DND-41 (cell line): ENCODE data around the gene CDH23.

ENCODE experiments used
- ATAC-seq: fragments of 200-7000 bp; cut with Tn5 transposase; 3 replicates; pipeline ENCODE4 v1.9.1; 2021; ENCODE audit warnings: low read depth; ENCODE audit not compliant: insufficient read depth
- DNase-seq: peaks from one replicate; pipeline ENCODE4 v3.0.0-alpha.2; 2020
- H2AFZ ChIP-seq: 2 replicates; pipeline ENCODE4 v1.6.0; 2012; ENCODE audit warnings: low read depth, low read length
- H3K27ac ChIP-seq: 2 replicates; pipeline ENCODE4 v1.5.1; 2012; ENCODE audit warnings: low read length, inconsistent platforms
- H3K27me3 ChIP-seq: fragments of 200-600 bp; sonication (generic); 2 replicates; pipeline ENCODE4 v1.6.0; 2012; ENCODE audit warnings: low read length, mild to moderate bottlenecking, inconsistent platforms; ENCODE audit not compliant: insufficient read depth, poor library complexity
- H3K36me3 ChIP-seq: 2 replicates; pipeline ENCODE4 v1.5.1; 2012; ENCODE audit warnings: low read length, inconsistent platforms; ENCODE audit not compliant: insufficient read depth
- H3K4me1 ChIP-seq: 2 replicates; pipeline ENCODE4 v1.5.1; 2012; ENCODE audit warnings: mild to moderate bottlenecking, low read length; ENCODE audit not compliant: insufficient read depth
- H3K4me2 ChIP-seq: 2 replicates; pipeline ENCODE4 v1.6.0; 2012; ENCODE audit warnings: mild to moderate bottlenecking, moderate library complexity, low read length, inconsistent platforms; ENCODE audit not compliant: insufficient read depth
- H3K4me3 ChIP-seq, 2 experiments: fragments of 200-600 bp in 1 of 2; shearing (Covaris generic) in 1 of 2; 2 replicates each; pipeline ENCODE4 v1.5.1; 2012 to 2016; ENCODE audit warnings: inconsistent platforms in 2 of 2, low read length in 2 of 2, mild to moderate bottlenecking in 2 of 2, low read depth in 1 of 2, moderate library complexity in 1 of 2
- H3K79me2 ChIP-seq: 2 replicates; pipeline ENCODE4 v1.6.0; 2012; ENCODE audit warnings: low read length, inconsistent platforms; ENCODE audit not compliant: insufficient read depth
- H3K9ac ChIP-seq: 2 replicates; pipeline ENCODE4 v1.6.0; 2012; ENCODE audit warnings: low read depth, mild to moderate bottlenecking, inconsistent platforms, low read length, moderate library complexity
- H3K9me3 ChIP-seq: 2 replicates; pipeline ENCODE4 v1.5.1; 2012; ENCODE audit warnings: low read length, moderate library complexity, mild to moderate bottlenecking, inconsistent platforms; ENCODE audit not compliant: insufficient read depth, severe bottlenecking
- H4K20me1 ChIP-seq: 2 replicates; pipeline ENCODE4 v1.6.0; 2012; ENCODE audit warnings: low read length; ENCODE audit not compliant: insufficient read depth
- EZH2 ChIP-seq: IDR thresholded peaks from 3 replicates; pipeline ENCODE4 v1.6.1; 2012; ENCODE audit warnings: borderline replicate concordance, low read depth, mild to moderate bottlenecking, moderate library complexity, low read length, inconsistent platforms; ENCODE audit not compliant: severe bottlenecking
- TF ChIP-seq, protein P1 (sequence below): IDR thresholded peaks from 2 replicates; pipeline ENCODE4 v1.5.1; 2012; ENCODE audit warnings: borderline replicate concordance, low read length, moderate library complexity, mild to moderate bottlenecking; ENCODE audit not compliant: poor library complexity, severe bottlenecking; ENCODE audit errors: extremely low read depth

The CDH23 gene

DNA sequence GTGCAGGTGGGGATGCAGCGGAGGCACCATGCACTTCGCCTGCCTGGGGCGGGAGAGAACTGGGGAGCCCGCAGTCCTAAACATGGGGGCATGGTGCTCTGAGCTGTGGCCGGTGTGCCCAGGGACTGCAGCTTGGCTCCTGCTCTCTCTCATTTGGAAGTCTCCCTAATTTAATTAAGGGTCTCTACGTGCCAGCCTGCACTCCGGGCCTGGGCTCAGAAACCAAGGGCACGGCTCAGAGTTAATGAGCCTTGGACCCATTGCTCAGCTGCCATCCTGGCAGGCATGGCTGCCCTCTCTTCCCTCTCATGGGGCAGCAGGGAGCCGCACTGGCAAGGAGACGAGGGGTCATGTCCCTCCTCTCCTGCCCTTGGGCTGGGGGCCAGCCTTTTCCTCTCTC lies 115.6 kb downstream of the CDH23 start:
- H3K4me3 ChIP-seq = no peak overlapping the region
- ATAC-seq (no peak), DNase-seq (no peak)
- no peak overlapping the region for H3K9ac ChIP-seq
- H3K36me3 ChIP-seq = no peaks in the 10 kb centered on the region
- H3K27ac ChIP-seq = no peak overlapping the region
- H3K4me1 ChIP-seq = no peaks in the 10 kb centered on the region
- H3K4me2 ChIP-seq = no peak overlapping the region
- no peaks in the 10 kb centered on the region for H3K9me3 ChIP-seq
- peaks cover 3% of the 10 kb centered on the region; the same call in 1 of the 2 replicates for H4K20me1 ChIP-seq
- peaks cover 13% of the 10 kb centered on the region for H3K27me3 ChIP-seq
- H2AFZ ChIP-seq = no peak overlapping the region
- TF ChIP-seq EZH2 = no peak
- TF ChIP-seq, protein P1, sequence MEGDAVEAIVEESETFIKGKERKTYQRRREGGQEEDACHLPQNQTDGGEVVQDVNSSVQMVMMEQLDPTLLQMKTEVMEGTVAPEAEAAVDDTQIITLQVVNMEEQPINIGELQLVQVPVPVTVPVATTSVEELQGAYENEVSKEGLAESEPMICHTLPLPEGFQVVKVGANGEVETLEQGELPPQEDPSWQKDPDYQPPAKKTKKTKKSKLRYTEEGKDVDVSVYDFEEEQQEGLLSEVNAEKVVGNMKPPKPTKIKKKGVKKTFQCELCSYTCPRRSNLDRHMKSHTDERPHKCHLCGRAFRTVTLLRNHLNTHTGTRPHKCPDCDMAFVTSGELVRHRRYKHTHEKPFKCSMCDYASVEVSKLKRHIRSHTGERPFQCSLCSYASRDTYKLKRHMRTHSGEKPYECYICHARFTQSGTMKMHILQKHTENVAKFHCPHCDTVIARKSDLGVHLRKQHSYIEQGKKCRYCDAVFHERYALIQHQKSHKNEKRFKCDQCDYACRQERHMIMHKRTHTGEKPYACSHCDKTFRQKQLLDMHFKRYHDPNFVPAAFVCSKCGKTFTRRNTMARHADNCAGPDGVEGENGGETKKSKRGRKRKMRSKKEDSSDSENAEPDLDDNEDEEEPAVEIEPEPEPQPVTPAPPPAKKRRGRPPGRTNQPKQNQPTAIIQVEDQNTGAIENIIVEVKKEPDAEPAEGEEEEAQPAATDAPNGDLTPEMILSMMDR = no peak
- H3K79me2 ChIP-seq = no peaks in the 10 kb centered on the region

DNA sequence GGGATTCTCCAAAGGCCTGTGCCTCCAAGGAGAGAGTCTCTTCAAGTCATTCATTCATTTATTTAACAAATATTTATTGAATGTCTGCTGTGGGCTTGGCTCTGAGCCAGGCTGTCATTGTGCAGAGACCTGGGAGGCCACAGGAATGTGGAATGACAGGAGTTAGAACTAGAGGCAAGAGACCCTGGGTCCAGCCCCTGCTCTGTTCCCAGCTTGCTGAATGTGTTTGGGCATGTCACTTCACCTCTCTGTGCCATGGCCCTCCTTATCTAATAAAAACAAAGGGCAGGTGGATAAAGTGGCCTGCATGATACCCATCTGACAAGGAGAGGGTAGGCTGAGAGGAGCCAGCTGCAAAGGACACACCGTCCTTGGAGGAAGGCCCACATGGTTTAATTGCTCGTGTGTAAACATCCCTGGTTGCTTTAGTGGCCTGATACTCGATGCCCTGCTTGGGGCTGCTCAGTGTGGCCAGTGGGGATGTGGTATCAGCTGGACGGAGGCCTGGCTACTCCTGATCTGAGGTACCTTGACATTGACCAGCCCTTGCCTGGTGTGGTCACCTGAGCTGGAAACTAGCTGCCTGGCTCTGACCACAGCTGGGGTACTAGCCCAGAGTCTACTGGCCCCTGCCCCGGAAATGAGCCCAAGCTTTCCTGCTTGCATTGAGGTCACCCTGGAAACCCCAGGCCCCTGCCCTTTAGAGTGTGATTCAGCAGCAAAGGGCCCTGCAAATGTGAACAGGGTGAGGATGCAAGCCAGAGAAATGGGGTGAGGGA lies 116.2 kb downstream of the CDH23 start:
- H3K9ac ChIP-seq = no peak overlapping the region
- no peaks in the 10 kb centered on the region for H3K79me2 ChIP-seq
- H3K9me3 ChIP-seq = no peaks in the 10 kb centered on the region
- no peak overlapping the region for H3K4me2 ChIP-seq
- peaks cover 3% of the 10 kb centered on the region; the same call in 1 of the 2 replicates for H4K20me1 ChIP-seq
- DNase-seq = no peak
- H3K4me3 ChIP-seq = no peak overlapping the region
- H3K27me3 ChIP-seq = peaks cover 11% of the 10 kb centered on the region
- H3K27ac ChIP-seq = no peak overlapping the region
- no peak for ATAC-seq
- no peak overlapping the region for H2AFZ ChIP-seq
- TF ChIP-seq, protein P1 = no peak
- no peak for TF ChIP-seq EZH2
- H3K36me3 ChIP-seq = no peaks in the 10 kb centered on the region
- H3K4me1 ChIP-seq = no peaks in the 10 kb centered on the region

DNA sequence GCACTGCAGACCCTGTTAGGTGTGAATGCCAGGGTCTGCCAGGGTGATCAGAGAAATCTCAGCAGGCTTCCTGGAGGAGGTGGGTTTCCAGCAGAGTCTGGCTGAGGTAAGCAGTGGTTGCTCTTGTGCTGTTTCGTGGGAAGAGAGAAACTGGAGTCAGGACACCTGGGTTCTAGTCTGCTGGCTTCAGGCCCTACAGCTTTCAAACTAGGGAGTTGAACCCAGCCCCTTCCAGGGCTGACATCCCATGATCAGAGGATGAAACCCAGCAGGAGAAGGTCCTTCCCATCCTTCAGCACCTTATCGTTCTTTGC lies 116.8 kb downstream of the CDH23 start:
- no peaks in the 10 kb centered on the region for H3K79me2 ChIP-seq
- no peak for ATAC-seq
- TF ChIP-seq EZH2 = no peak
- TF ChIP-seq, protein P1 = no peak

More for the DNA sequence above, 116.8 kb downstream of the CDH23 start:
- H3K9me3 ChIP-seq = no peaks in the 10 kb centered on the region
- H3K4me1 ChIP-seq = no peaks in the 10 kb centered on the region
- peaks cover 11% of the 10 kb centered on the region for H3K27me3 ChIP-seq
- H4K20me1 ChIP-seq = peaks cover 3% of the 10 kb centered on the region; the same call in 1 of the 2 replicates
- no peak overlapping the region for H3K4me3 ChIP-seq
- no peak overlapping the region for H3K9ac ChIP-seq
- H3K27ac ChIP-seq = no peak overlapping the region
- no peaks in the 10 kb centered on the region for H3K36me3 ChIP-seq
- H2AFZ ChIP-seq = no peak overlapping the region
- H3K4me2 ChIP-seq = no peak overlapping the region
- DNase-seq = no peak
